Peyer's patch (tissue), 4 donors: ENCODE data around the gene ARHGAP22.

Experiments
- POLR2A ChIP-seq, 2 donors: fragments of 450-650 bp; IDR thresholded peaks; one replicate each; pipeline ENCODE4 v1.5.1; 2017; ENCODE audit warnings: antibody characterized with exemption in 2 of 2, mild to moderate bottlenecking in 2 of 2, moderate library complexity in 2 of 2
- TF ChIP-seq, protein P1 (sequence below), 6 experiments: fragments of 450-650 bp in 4 of 6; fragments of 200-600 bp in 2 of 6; sonication (generic) in 1 of 6; IDR thresholded peaks; one replicate each; pipeline ENCODE4 v1.5.1; 2017 to 2019; ENCODE audit warnings: antibody characterized with exemption in 6 of 6, mild to moderate bottlenecking in 3 of 6, moderate library complexity in 1 of 6

DNA sequence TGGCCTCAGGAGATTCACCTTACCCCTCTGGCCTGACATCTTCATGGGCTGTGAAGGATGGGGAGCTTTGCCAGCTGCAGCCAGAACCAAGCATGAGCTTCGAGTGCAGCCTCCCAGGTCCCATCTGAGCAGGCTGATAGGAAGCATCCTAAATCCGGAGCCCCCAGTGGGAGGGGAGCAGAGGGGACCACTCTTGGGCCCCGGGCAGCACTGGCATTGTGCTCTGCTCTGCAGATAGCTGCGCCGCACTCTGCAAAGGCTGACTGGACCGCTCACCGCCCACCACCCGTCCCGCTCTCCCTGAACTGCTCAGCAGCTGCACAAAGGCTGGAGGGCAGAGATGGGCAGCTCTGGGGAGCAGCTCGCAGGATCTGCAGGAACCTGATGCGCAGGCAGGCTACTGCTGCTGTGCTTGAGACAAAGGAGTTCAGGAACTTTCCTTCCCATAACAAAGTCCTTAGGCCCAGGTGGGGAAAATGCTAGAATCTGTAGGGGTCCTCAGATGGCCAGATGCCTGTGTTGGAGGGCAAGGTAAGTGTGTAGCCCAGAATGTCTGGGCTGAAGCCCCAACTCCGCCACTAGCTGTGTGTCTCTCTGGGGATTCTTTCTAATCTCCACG is 51.8 kb downstream of the ARHGAP22 start:
- TF ChIP-seq, protein P1, sequence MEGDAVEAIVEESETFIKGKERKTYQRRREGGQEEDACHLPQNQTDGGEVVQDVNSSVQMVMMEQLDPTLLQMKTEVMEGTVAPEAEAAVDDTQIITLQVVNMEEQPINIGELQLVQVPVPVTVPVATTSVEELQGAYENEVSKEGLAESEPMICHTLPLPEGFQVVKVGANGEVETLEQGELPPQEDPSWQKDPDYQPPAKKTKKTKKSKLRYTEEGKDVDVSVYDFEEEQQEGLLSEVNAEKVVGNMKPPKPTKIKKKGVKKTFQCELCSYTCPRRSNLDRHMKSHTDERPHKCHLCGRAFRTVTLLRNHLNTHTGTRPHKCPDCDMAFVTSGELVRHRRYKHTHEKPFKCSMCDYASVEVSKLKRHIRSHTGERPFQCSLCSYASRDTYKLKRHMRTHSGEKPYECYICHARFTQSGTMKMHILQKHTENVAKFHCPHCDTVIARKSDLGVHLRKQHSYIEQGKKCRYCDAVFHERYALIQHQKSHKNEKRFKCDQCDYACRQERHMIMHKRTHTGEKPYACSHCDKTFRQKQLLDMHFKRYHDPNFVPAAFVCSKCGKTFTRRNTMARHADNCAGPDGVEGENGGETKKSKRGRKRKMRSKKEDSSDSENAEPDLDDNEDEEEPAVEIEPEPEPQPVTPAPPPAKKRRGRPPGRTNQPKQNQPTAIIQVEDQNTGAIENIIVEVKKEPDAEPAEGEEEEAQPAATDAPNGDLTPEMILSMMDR (IDR thresholded peaks at IDR 0.05) = no peak
- TF ChIP-seq POLR2A (IDR thresholded peaks at IDR 0.05) = no peak
